ENCODE results near the gene SAMMSON.

DNA sequence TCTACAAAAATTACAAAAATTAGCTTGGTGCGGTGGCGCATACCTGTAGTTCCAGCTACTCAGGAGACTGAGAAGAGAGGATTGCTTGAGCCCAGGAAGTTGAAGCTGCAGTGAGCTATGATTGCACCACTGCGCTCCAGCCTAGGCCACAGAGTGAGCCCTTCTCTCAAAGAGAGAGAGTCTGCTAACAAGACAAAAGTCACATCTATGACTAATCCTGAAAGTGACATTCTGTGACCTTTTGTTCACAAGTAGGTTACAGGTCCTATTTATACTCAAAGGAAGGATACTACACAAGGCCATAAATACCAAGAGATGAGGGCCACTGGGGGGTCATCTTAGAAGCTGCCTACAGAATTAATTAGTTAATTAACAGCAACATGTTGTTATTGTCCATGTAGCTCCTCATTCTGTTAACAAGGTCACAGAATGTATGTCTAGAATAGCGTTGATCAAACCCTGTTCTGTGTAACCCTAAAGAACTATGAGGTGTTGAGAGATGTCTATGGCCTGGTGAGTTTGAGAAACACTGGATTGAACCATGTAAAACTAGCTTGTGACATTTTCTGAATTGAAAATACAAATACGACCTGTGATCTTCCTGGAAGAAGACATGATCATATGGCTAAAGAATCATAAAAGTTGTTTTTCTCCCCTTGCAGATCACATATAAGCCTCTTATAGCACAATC lies 97.0 kb downstream of the SAMMSON start:
- TF ChIP-seq, protein P1, sequence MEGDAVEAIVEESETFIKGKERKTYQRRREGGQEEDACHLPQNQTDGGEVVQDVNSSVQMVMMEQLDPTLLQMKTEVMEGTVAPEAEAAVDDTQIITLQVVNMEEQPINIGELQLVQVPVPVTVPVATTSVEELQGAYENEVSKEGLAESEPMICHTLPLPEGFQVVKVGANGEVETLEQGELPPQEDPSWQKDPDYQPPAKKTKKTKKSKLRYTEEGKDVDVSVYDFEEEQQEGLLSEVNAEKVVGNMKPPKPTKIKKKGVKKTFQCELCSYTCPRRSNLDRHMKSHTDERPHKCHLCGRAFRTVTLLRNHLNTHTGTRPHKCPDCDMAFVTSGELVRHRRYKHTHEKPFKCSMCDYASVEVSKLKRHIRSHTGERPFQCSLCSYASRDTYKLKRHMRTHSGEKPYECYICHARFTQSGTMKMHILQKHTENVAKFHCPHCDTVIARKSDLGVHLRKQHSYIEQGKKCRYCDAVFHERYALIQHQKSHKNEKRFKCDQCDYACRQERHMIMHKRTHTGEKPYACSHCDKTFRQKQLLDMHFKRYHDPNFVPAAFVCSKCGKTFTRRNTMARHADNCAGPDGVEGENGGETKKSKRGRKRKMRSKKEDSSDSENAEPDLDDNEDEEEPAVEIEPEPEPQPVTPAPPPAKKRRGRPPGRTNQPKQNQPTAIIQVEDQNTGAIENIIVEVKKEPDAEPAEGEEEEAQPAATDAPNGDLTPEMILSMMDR (IDR thresholded peaks at IDR 0.05), result no peak
- TF ChIP-seq POLR2A (IDR thresholded peaks at IDR 0.05), result no peak
